Thoracic aorta (tissue), 2 donors: ENCODE results near the gene PIEZO2. TPM values are rescaled to one million over a fixed set of nuclear protein-coding genes. Genes with fewer than 3 reads are reported as not detected.

Experiments
- ATAC-seq: fragments of 150-250 bp; one replicate; pipeline ENCODE4 v1.8.0; 2017; ENCODE audit warnings: low read depth; ENCODE audit not compliant: insufficient number of reproducible peaks, low FRiP score
- DNase-seq: peaks from one replicate; pipeline ENCODE4 v3.0.0-alpha.2; 2020; ENCODE audit warnings: low spot score
- H3K27ac ChIP-seq, 2 donors: fragments of 200-600 bp; sonication (generic); 1 replicate in 1 of 2; 2 replicates in 1 of 2; pipeline ENCODE4 v1.5.1; 2016; ENCODE audit warnings: mild to moderate bottlenecking in 2 of 2, moderate library complexity in 2 of 2
- H3K27me3 ChIP-seq: fragments of 200-600 bp; sonication (generic); replicated peaks from 2 replicates; pipeline ENCODE4 v1.6.0; 2016; ENCODE audit warnings: mild to moderate bottlenecking; ENCODE audit not compliant: insufficient read depth
- H3K36me3 ChIP-seq: fragments of 200-600 bp; sonication (generic); one replicate; pipeline ENCODE4 v1.5.1; 2016
- H3K4me1 ChIP-seq, 2 donors: fragments of 200-600 bp; sonication (generic); 1 replicate in 1 of 2; 2 replicates in 1 of 2; pipeline versions ENCODE4 v1.5.1 to v1.6.0; 2016; ENCODE audit warnings: low read depth in 2 of 2, mild to moderate bottlenecking in 1 of 2; ENCODE audit not compliant: control insufficient read depth in 1 of 2
- H3K4me3 ChIP-seq: fragments of 200-600 bp; sonication (generic); 2 replicates; pipeline ENCODE4 v1.5.1; 2016; ENCODE audit warnings: mild to moderate bottlenecking
- H3K9me3 ChIP-seq: fragments of 200-600 bp; sonication (generic); 2 replicates; pipeline ENCODE4 v1.5.1; 2016
- CTCF ChIP-seq: fragments of 200-600 bp; sonication (generic); IDR thresholded peaks from one replicate; pipeline ENCODE4 v1.5.1; 2019; ENCODE audit warnings: antibody characterized with exemption
- total RNA-seq, 2 donors: library from RNA; depleted of rRNA; stranded (reverse); fragments of >200 nt; gene quantifications; one replicate each; pipeline versions ENCODE4 v1.1.0 to v1.2.3, GENCODE V29; 2016

PIEZO2 gene
- total RNA-seq, 2 donors from 2014 or later = 8.3 to 10.3 TPM

- H3K4me3 ChIP-seq = no peak overlapping the region
- H3K27ac ChIP-seq = no peak overlapping the region
- no peaks in the 10 kb centered on the region for H3K27me3 ChIP-seq
- no peaks in the 10 kb centered on the region for H3K4me1 ChIP-seq
- DNase-seq (no peak), ATAC-seq (no peak)
- H3K9me3 ChIP-seq = no peaks in the 10 kb centered on the region
- no peak for TF ChIP-seq CTCF
- no peaks in the 10 kb centered on the region for H3K36me3 ChIP-seq
Measured at GRCh38 chr18:11040359-11040758, 109.0 kb downstream of the PIEZO2 start.

GRCh38 chr18:11037533-11038240 lies 111.7 kb downstream of the PIEZO2 start:
- no peak for ATAC-seq
- Histone ChIP-seq H3K27me3 (no peaks in the 10 kb centered on the region), H3K9me3 (no peaks in the 10 kb centered on the region), H3K36me3 (no peaks in the 10 kb centered on the region), H3K27ac (no peak overlapping the region), H3K4me3 (no peak overlapping the region), H3K4me1 (no peaks in the 10 kb centered on the region)
- TF ChIP-seq CTCF = no peak
- no peak for DNase-seq

GRCh38 chr18:11035814-11036495 lies 113.4 kb downstream of the PIEZO2 start:
- ATAC-seq = no peak
- Histone ChIP-seq H3K4me3 (no peak overlapping the region), H3K27ac (no peak overlapping the region), H3K36me3 (no peaks in the 10 kb centered on the region), H3K27me3 (no peaks in the 10 kb centered on the region), H3K4me1 (no peaks in the 10 kb centered on the region), H3K9me3 (no peaks in the 10 kb centered on the region)
- TF ChIP-seq CTCF = no peak
- no peak for DNase-seq

- no peak for ATAC-seq
- no peak overlapping the region for H3K27ac ChIP-seq
- TF ChIP-seq CTCF = no peak
- no peak overlapping the region for H3K4me3 ChIP-seq
- H3K9me3 ChIP-seq = no peaks in the 10 kb centered on the region
- DNase-seq = no peak
- no peaks in the 10 kb centered on the region for H3K36me3 ChIP-seq
- no peaks in the 10 kb centered on the region for H3K27me3 ChIP-seq
- no peaks in the 10 kb centered on the region for H3K4me1 ChIP-seq
Measured at GRCh38 chr18:11035376-11035775, 114.0 kb downstream of the PIEZO2 start.

- H3K36me3 ChIP-seq = no peaks in the 10 kb centered on the region
- no peak for DNase-seq
- TF ChIP-seq CTCF = no peak
- H3K27me3 ChIP-seq = no peaks in the 10 kb centered on the region
- H3K9me3 ChIP-seq = no peaks in the 10 kb centered on the region
- no peak overlapping the region for H3K27ac ChIP-seq
- H3K4me3 ChIP-seq = no peak overlapping the region
- no peaks in the 10 kb centered on the region for H3K4me1 ChIP-seq
- no peak for ATAC-seq
Measured at GRCh38 chr18:11034884-11035283, 114.5 kb downstream of the PIEZO2 start.
